GM12878 (cell line): ENCODE data around the gene ARGLU1. TPM values are rescaled to one million over a fixed set of nuclear protein-coding genes. Genes with fewer than 3 reads are reported as not detected.

Experiments
- ATAC-seq: fragments of 200-7000 bp; cut with Tn5 transposase; 3 replicates; pipeline ENCODE4 v1.9.1; 2020; ENCODE audit warnings: mild to moderate bottlenecking, moderate library complexity
- BruUV-seq: library from RNA; stranded (reverse); fragments of 400-500 nt; replicated peaks from 2 replicates; lab custom pipeline; 2021; lab: Mats Ljungman, UMichigan
- CTCF ChIA-PET: fragments of 300-600 bp; sonication (Branson Sonifier 250); formaldehyde crosslinking; extraction: SDS; loops from one replicate; lab custom pipeline; 2021; ENCODE audit warnings: inconsistent platforms; lab: Yijun Ruan, JAX
- POLR2A ChIA-PET: fragments of 350-600 bp; formaldehyde crosslinking; extraction: SDS; loops from one replicate; lab custom pipeline; 2021; ENCODE audit warnings: inconsistent platforms; lab: Charles Lee
- RAD21 ChIA-PET: fragments of 300-600 bp; sonication (Branson Sonifier 250); formaldehyde crosslinking; loops from one replicate; lab custom pipeline; 2023; ENCODE audit warnings: antibody characterized with exemption; ENCODE audit not compliant: unreplicated experiment; lab: Charles Lee
- SMC1A ChIA-PET: fragments of 300-600 bp; sonication (Branson Sonifier 250); formaldehyde crosslinking; loops from one replicate; lab custom pipeline; 2023; ENCODE audit not compliant: unreplicated experiment, uncharacterized antibody; lab: Charles Lee
- DNase-seq: peaks from one replicate; pipeline ENCODE4 v3.0.0-alpha.2; 2011; ENCODE audit warnings: low read depth, low spot score
- FAIRE-seq: peaks from 3 replicates; lab custom pipeline; 2011; peaks lifted over from hg19 to GRCh38; lab: Jason Lieb, UNC
- H2AFZ ChIP-seq: 2 replicates; pipeline ENCODE4 v1.6.0; 2011; ENCODE audit warnings: low read depth, low read length, control low read depth; ENCODE audit not compliant: control insufficient read depth
- H3K27ac ChIP-seq: 2 replicates; pipeline ENCODE4 v1.5.1; 2011; ENCODE audit warnings: control low read depth; ENCODE audit not compliant: control insufficient read depth, insufficient read depth
- H3K27me3 ChIP-seq, 2 experiments: replicated peaks in 1 of 2; 2 replicates each; pipeline versions ENCODE4 v1.6.0 to v1.6.1; 2011; ENCODE audit warnings: low read length in 1 of 2; ENCODE audit not compliant: control insufficient read depth in 2 of 2, insufficient read depth in 2 of 2
- H3K36me3 ChIP-seq, 2 experiments: 2 replicates each; pipeline ENCODE4 v1.5.1; 2011; ENCODE audit warnings: low read length in 1 of 2; ENCODE audit not compliant: control insufficient read depth in 2 of 2, insufficient read depth in 2 of 2
- H3K4me1 ChIP-seq: 2 replicates; pipeline ENCODE4 v1.6.1; 2011; ENCODE audit warnings: mild to moderate bottlenecking, low read length, moderate library complexity, mixed read lengths; ENCODE audit not compliant: control insufficient read depth, insufficient read depth
- H3K4me2 ChIP-seq: 2 replicates; pipeline ENCODE4 v1.6.0; 2011; ENCODE audit warnings: control low read depth; ENCODE audit not compliant: control insufficient read depth, insufficient read depth
- H3K4me3 ChIP-seq: fragments of 200-600 bp; sonication (generic); 2 replicates; pipeline ENCODE4 v1.5.1; 2016
- H3K79me2 ChIP-seq: 2 replicates; pipeline ENCODE4 v1.6.0; 2011; ENCODE audit warnings: low read length; ENCODE audit not compliant: control insufficient read depth, insufficient read depth
- H3K9ac ChIP-seq: 2 replicates; pipeline ENCODE4 v1.8.0; 2011; ENCODE audit warnings: low read length, control low read depth, mixed read lengths; ENCODE audit not compliant: control insufficient read depth, insufficient read depth
- H3K9me3 ChIP-seq: replicated peaks from 3 replicates; pipeline ENCODE4 v1.5.1; 2011; ENCODE audit warnings: mild to moderate bottlenecking, low read length; ENCODE audit not compliant: control insufficient read depth, insufficient read depth
- H4K20me1 ChIP-seq: 2 replicates; pipeline ENCODE4 v1.6.0; 2011; ENCODE audit not compliant: control insufficient read depth, insufficient read depth
- BACH1 ChIP-seq: fragments of 450-650 bp; IDR thresholded peaks from 2 replicates; pipeline ENCODE4 v1.6.1; 2017; ENCODE audit warnings: mild to moderate bottlenecking, borderline replicate concordance
- BMI1 ChIP-seq: fragments of 450-650 bp; IDR thresholded peaks from 2 replicates; pipeline ENCODE4 v1.6.1; 2016; ENCODE audit warnings: mild to moderate bottlenecking, moderate library complexity, borderline replicate concordance
- CREB1 ChIP-seq: IDR thresholded peaks from 2 replicates; pipeline ENCODE4 v1.6.1; 2012; ENCODE audit warnings: low read depth, mild to moderate bottlenecking, inconsistent platforms
- JUND ChIP-seq: IDR thresholded peaks from 2 replicates; pipeline ENCODE4 v1.6.1; 2012; ENCODE audit warnings: low read depth, mild to moderate bottlenecking, low read length, improper control_type of control experiment, moderate library complexity
- SIX5 ChIP-seq: IDR thresholded peaks from 2 replicates; pipeline ENCODE4 v1.6.1; 2011; ENCODE audit warnings: mild to moderate bottlenecking, low read depth, low read length, moderate library complexity; ENCODE audit not compliant: severe bottlenecking
- SMAD5 ChIP-seq: IDR thresholded peaks from 2 replicates; pipeline ENCODE4 v1.6.1; 2016; ENCODE audit warnings: antibody characterized with exemption, low read depth
- SUPT20H ChIP-seq: IDR thresholded peaks from 2 replicates; pipeline ENCODE4 v1.6.1; 2011; ENCODE audit warnings: low read depth, mild to moderate bottlenecking, low read length, moderate library complexity, borderline replicate concordance; ENCODE audit not compliant: control insufficient read depth
- TCF12 ChIP-seq: IDR thresholded peaks from 2 replicates; pipeline ENCODE4 v1.6.1; 2011; ENCODE audit warnings: low read depth, mild to moderate bottlenecking, low read length
- ZSCAN29 ChIP-seq: fragments of 450-650 bp; IDR thresholded peaks from 2 replicates; pipeline ENCODE4 v1.6.1; 2017; ENCODE audit warnings: mild to moderate bottlenecking, moderate library complexity
- WGBS: methylation state at CpG from one replicate; pipeline ENCODE4 v1.1.6; 2016; ENCODE audit warnings: low lambda C conversion rate; ENCODE audit not compliant: insufficient replicate concordance, insufficient coverage; ENCODE audit errors: missing lambda C conversion rate; 5-methylcytosine and 5-hydroxymethylcytosine counted together
- in situ Hi-C: fragments of 300-500 bp; cut with MboI; formaldehyde crosslinking; loops from 9 replicates; pipeline ENCODE4 v1.14.3; 2018; ENCODE audit warnings: mixed read lengths
- intact Hi-C: fragments of 100-400 bp; cut with micrococcal nuclease; formaldehyde crosslinking; loops from one replicate; pipeline ENCODE4 v1.14.2; 2022; ENCODE audit not compliant: unreplicated experiment
- polyA plus RNA-seq, 11 experiments: library from polyadenylated mRNA; depleted of rRNA in 4 of 11; unstranded in 6 of 11; stranded (reverse) in 5 of 11; fragments of >200 nt; fragmentation: Nextera tagmentation in 4 of 11; fragmentation: Illumina TruSeq in 1 of 11; extraction: Ambion mirVana in 4 of 11; extraction: Trizol in 1 of 11; gene quantifications; 1 replicate in 1 of 11; 2 replicates in 10 of 11; pipeline versions ENCODE4 v1.2.1 to v1.2.3, GENCODE V29; 2011 to 2016; ENCODE audit warnings: inconsistent platforms in 2 of 11, missing spikeins in 2 of 11, low read depth in 1 of 11
- total RNA-seq, 4 experiments: library from RNA; depleted of rRNA in 3 of 4; stranded (reverse); fragments of >200 nt in 3 of 4; fragmentation: Illumina TruSeq in 1 of 4; extraction: Trizol in 1 of 4; gene quantifications; 2 replicates each; pipeline versions ENCODE4 v1.2.1 to v1.2.3, GENCODE V29; 2013 to 2021
- TF ChIP-seq, protein P1 (sequence below): IDR thresholded peaks from 2 replicates; pipeline ENCODE4 v1.6.1; 2011; ENCODE audit warnings: borderline replicate concordance, low read depth, mild to moderate bottlenecking, moderate library complexity, low read length; ENCODE audit not compliant: insufficient read depth, poor library complexity, severe bottlenecking

ARGLU1 gene
- total and polyA plus RNA-seq, 10 of the 15 experiments (the other 5 are each of a cell fraction or from before 2014, with no cell fraction given), result 47.1 to 197 (median 98.3) TPM

DNA sequence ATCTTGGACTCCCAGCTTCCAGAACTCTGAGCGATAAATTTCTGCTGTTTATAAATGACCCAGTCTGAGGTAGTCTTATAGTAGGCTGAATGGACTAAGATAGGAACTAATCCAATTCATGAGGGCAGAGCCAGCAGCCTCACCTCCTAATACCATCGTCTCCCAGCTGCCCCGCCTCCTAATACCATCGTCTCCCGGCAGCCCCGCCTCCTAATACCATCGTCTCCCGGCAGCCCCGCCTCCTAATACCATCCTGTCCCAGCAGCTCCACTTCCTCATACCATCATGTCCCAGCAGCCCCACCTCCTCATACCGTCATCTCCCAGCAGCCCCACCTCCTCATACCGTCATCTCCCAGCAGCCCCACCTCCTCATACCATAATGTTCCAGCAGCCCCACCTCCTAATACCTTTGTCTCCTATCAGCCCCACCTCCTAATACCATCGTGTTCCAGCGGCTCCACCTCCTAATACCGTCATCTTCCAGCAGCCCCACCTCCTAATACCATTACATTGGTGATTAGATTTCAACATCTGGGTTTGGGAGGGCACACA is 2.4 kb upstream of the ARGLU1 start:
- Histone ChIP-seq H3K4me3 (no peak overlapping the region), H3K4me1 (no peaks in the 10 kb centered on the region), H3K9me3 (no peaks in the 10 kb centered on the region), H3K9ac (no peak overlapping the region), H2AFZ (no peak overlapping the region), H3K27ac (no peak overlapping the region), H3K79me2 (peaks cover 29% of the 10 kb centered on the region), H4K20me1 (peaks cover 4% of the 10 kb centered on the region; the same call in 1 of the 2 replicates), H3K36me3 (no peaks in the 10 kb centered on the region), H3K4me2 (no peak overlapping the region), H3K27me3 (no peaks in the 10 kb centered on the region)
- no peak for ATAC-seq
- DNase-seq, result no peak
- TF ChIP-seq CREB1 (0 out of 2 replicates have a peak, but pooled peaks have one; percentile 12), TCF12 (no peak)
- CTCF ChIA-PET, result no interaction called here
- intact Hi-C loops, result no loop called here
- FAIRE-seq, result no peak
- 82% methylated on average over 13 of the region's 14 CpGs for WGBS
- SMC1A ChIA-PET, result interaction anchor here (1.1 to 1.2 kb wide), 2 partner anchors 19 to 21 kb away, joined by 3 read pairs; no protein-coding TSS in a partner anchor
- POLR2A ChIA-PET, result no interaction called here
- RAD21 ChIA-PET, result no interaction called here
- no TSS peak for BruUV-seq
- in situ Hi-C loops, result loop anchor here (25.0 kb wide), 1 partner anchor 1642 kb away; the partner anchor contains the start of genes ABHD13 and LIG4

DNA sequence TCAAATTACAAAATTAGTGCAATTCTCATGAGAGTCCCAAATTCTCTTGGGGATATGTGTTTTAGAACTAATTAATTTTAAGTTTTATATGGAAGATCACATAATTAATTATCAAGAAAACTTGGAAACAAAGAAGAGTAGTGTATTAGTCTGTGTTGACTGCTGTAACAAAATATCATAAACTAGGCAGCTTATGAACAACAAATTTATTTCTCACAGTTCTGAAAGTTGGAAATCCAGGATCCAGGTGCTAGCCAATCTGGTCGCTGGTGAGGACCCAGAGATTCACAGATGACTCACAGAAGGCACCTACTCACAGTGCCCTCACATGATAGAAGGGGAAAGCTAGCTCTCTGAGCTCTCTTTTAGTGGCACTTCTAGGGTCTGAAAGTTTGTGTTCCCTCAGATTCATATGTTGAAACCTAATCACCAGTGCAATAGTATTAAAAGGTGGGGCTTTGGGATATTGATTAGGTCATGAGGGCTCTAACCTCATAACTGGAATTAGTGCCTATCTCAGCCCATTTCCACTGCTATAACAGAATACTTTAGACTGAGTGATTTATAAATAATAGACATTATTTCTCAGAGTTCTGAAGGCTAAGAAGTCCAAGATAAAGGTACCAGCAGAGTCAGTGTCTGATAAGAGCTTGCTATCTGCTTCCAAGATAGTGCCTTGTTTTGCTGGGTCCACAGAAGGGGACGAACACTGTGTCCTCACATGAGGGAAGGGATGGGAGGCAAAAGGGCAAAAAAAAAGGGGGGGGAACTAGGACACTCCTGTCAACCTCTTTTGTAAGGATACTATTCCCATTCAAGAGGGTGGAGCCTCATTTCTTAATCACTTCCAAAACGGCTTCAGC is 1.5 kb upstream of the ARGLU1 start:
- Histone ChIP-seq H4K20me1 (peaks cover 4% of the 10 kb centered on the region; the same call in 1 of the 2 replicates), H3K79me2 (peaks cover 38% of the 10 kb centered on the region), H3K36me3 (no peaks in the 10 kb centered on the region), H3K27me3 (no peaks in the 10 kb centered on the region), H3K27ac (no peak overlapping the region), H2AFZ (no peak overlapping the region), H3K4me3 (no peak overlapping the region), H3K9ac (no peak overlapping the region), H3K4me1 (peaks cover 5% of the 10 kb centered on the region), H3K9me3 (no peaks in the 10 kb centered on the region), H3K4me2 (no peak overlapping the region)
- in situ Hi-C loops (loop anchor here (25.0 kb wide), 1 partner anchor 1643 kb away; the partner anchor contains the start of genes ABHD13 and LIG4), intact Hi-C loops (loop anchor here (5.0 kb wide), 1 partner anchor 1653 kb away; no protein-coding TSS in a partner anchor)
- no peak for DNase-seq
- ChIA-PET POLR2A (no interaction called here), SMC1A (interaction anchor here (0.8 to 1.3 kb wide), 4 partner anchors 18 to 41 kb away, joined by 3 read pairs; partner anchors contain the start of gene EFNB2), RAD21 (interaction anchor here (1.6 kb wide), 1 partner anchor 51 kb away, joined by 3 read pairs; no protein-coding TSS in a partner anchor), CTCF (interaction anchor here (0.7 kb wide), 1 partner anchor 18 kb away, joined by 4 read pairs; no protein-coding TSS in a partner anchor)
- no peak for ATAC-seq
- 67% methylated on average over 3 of the region's 3 CpGs for WGBS
- no peak for FAIRE-seq
- BruUV-seq, result no TSS peak
- TF ChIP-seq JUND (no peak), BMI1 (no peak), SIX5 (no peak), ZSCAN29 (no peak), SUPT20H (no peak), SMAD5 (no peak), BACH1 (no peak)
- TF ChIP-seq, protein P1, sequence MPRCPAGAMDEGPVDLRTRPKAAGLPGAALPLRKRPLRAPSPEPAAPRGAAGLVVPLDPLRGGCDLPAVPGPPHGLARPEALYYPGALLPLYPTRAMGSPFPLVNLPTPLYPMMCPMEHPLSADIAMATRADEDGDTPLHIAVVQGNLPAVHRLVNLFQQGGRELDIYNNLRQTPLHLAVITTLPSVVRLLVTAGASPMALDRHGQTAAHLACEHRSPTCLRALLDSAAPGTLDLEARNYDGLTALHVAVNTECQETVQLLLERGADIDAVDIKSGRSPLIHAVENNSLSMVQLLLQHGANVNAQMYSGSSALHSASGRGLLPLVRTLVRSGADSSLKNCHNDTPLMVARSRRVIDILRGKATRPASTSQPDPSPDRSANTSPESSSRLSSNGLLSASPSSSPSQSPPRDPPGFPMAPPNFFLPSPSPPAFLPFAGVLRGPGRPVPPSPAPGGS, result no peak
